ENCODE results near the gene DPF1.
"Not testable (repeated sequence)": the region's sequence is repeated elsewhere in the genome, so short reads cannot be mapped to it uniquely, and the experiment has no call there.

Gene DPF1

GRCh38 chr19:38263689-38264485 is 39.9 kb upstream of the DPF1 start:
- Histone ChIP-seq H3K9ac (ENCODE audit: low read depth, low read length) (peak overlapping the region; percentile 92; the same call in 1 of the 2 replicates), H3K4me1 (ENCODE audit: control insufficient read depth, insufficient read depth, low read length) (peaks cover 31% of the 10 kb centered on the region), H3K27ac (ENCODE audit: low read depth, low read length) (peak overlapping the region; percentile 95), H3K9me3 (ENCODE audit: control insufficient read depth, insufficient read depth, low read length) (no peaks in the 10 kb centered on the region), H3K27me3 (ENCODE audit: control insufficient read depth, insufficient read depth, low read length) (no peaks in the 10 kb centered on the region), H3K36me3 (ENCODE audit: control insufficient read depth, insufficient read depth, low read length) (no peaks in the 10 kb centered on the region), H3K4me3 (ENCODE audit: low read depth, low read length) (peak overlapping the region; percentile 73)

- peaks cover 25% of the 10 kb centered on the region for H3K4me1 ChIP-seq (ENCODE audit: control insufficient read depth, insufficient read depth, low read length)
- H3K36me3 ChIP-seq (ENCODE audit: control insufficient read depth, insufficient read depth, low read length), result no peaks in the 10 kb centered on the region
- peak overlapping the region; percentile 15 for H3K27ac ChIP-seq (ENCODE audit: low read depth, low read length)
- H3K9ac ChIP-seq (ENCODE audit: low read depth, low read length), result no peak overlapping the region
- no peaks in the 10 kb centered on the region for H3K9me3 ChIP-seq (ENCODE audit: control insufficient read depth, insufficient read depth, low read length)
- H3K27me3 ChIP-seq (ENCODE audit: control insufficient read depth, insufficient read depth, low read length), result no peaks in the 10 kb centered on the region
- no peak overlapping the region for H3K4me3 ChIP-seq (ENCODE audit: low read depth, low read length)
These were observed 38.7 kb upstream of the DPF1 start for GRCh38 chr19:38262585-38263268.

GRCh38 chr19:38261942-38262341 is 37.9 kb upstream of the DPF1 start:
- H3K4me1 ChIP-seq (ENCODE audit: control insufficient read depth, insufficient read depth, low read length), result peaks cover 17% of the 10 kb centered on the region
- H3K36me3 ChIP-seq (ENCODE audit: control insufficient read depth, insufficient read depth, low read length); H3K27ac ChIP-seq (ENCODE audit: low read depth, low read length): not testable (repeated sequence)

GRCh38 chr19:38255383-38256014 is 31.5 kb upstream of the DPF1 start:
- H3K4me1 ChIP-seq (ENCODE audit: control insufficient read depth, insufficient read depth, low read length), result peaks cover 29% of the 10 kb centered on the region
- H3K27ac ChIP-seq (ENCODE audit: low read depth, low read length), result no peak overlapping the region
- H3K9me3 ChIP-seq (ENCODE audit: control insufficient read depth, insufficient read depth, low read length), result no peaks in the 10 kb centered on the region
- H3K27me3 ChIP-seq (ENCODE audit: control insufficient read depth, insufficient read depth, low read length), result peaks cover 8% of the 10 kb centered on the region
- no peaks in the 10 kb centered on the region for H3K36me3 ChIP-seq (ENCODE audit: control insufficient read depth, insufficient read depth, low read length)
- H3K4me3 ChIP-seq (ENCODE audit: low read depth, low read length), result peak overlapping the region; percentile 66
- H3K9ac ChIP-seq (ENCODE audit: low read depth, low read length), result peak overlapping the region; percentile 23; the same call in 1 of the 2 replicates

More at GRCh38 chr19:38261942-38262341, 37.9 kb upstream of the DPF1 start:
- not testable (repeated sequence) for H3K27me3 ChIP-seq (ENCODE audit: control insufficient read depth, insufficient read depth, low read length); H3K9me3 ChIP-seq (ENCODE audit: control insufficient read depth, insufficient read depth, low read length); H3K9ac ChIP-seq (ENCODE audit: low read depth, low read length); H3K4me3 ChIP-seq (ENCODE audit: low read depth, low read length)

GRCh38 chr19:38253788-38254187 is 29.8 kb upstream of the DPF1 start:
- no peaks in the 10 kb centered on the region for H3K36me3 ChIP-seq (ENCODE audit: control insufficient read depth, insufficient read depth, low read length)
- no peaks in the 10 kb centered on the region for H3K9me3 ChIP-seq (ENCODE audit: control insufficient read depth, insufficient read depth, low read length)
- no peak overlapping the region for H3K27ac ChIP-seq (ENCODE audit: low read depth, low read length)
- H3K4me1 ChIP-seq (ENCODE audit: control insufficient read depth, insufficient read depth, low read length), result peaks cover 31% of the 10 kb centered on the region
- no peak overlapping the region for H3K9ac ChIP-seq (ENCODE audit: low read depth, low read length)
- H3K27me3 ChIP-seq (ENCODE audit: control insufficient read depth, insufficient read depth, low read length), result peaks cover 8% of the 10 kb centered on the region
- H3K4me3 ChIP-seq (ENCODE audit: low read depth, low read length), result no peak overlapping the region

- Histone ChIP-seq H3K4me1 (ENCODE audit: control insufficient read depth, insufficient read depth, low read length) (peaks cover 31% of the 10 kb centered on the region), H3K9ac (ENCODE audit: low read depth, low read length) (no peak overlapping the region), H3K27ac (ENCODE audit: low read depth, low read length) (peak overlapping the region; percentile 44), H3K36me3 (ENCODE audit: control insufficient read depth, insufficient read depth, low read length) (no peaks in the 10 kb centered on the region), H3K27me3 (ENCODE audit: control insufficient read depth, insufficient read depth, low read length) (peaks cover 8% of the 10 kb centered on the region), H3K4me3 (ENCODE audit: low read depth, low read length) (no peak overlapping the region), H3K9me3 (ENCODE audit: control insufficient read depth, insufficient read depth, low read length) (no peaks in the 10 kb centered on the region)
These were observed 29.1 kb upstream of the DPF1 start for GRCh38 chr19:38252941-38253691.

GRCh38 chr19:38252385-38252784 is 28.4 kb upstream of the DPF1 start:
- H3K4me1 ChIP-seq (ENCODE audit: control insufficient read depth, insufficient read depth, low read length), result peaks cover 31% of the 10 kb centered on the region
- no peak overlapping the region for H3K9ac ChIP-seq (ENCODE audit: low read depth, low read length)
- H3K27me3 ChIP-seq (ENCODE audit: control insufficient read depth, insufficient read depth, low read length), result peaks cover 8% of the 10 kb centered on the region
- H3K4me3 ChIP-seq (ENCODE audit: low read depth, low read length), result no peak overlapping the region
- H3K27ac ChIP-seq (ENCODE audit: low read depth, low read length), result no peak overlapping the region
- H3K9me3 ChIP-seq (ENCODE audit: control insufficient read depth, insufficient read depth, low read length), result no peaks in the 10 kb centered on the region
- H3K36me3 ChIP-seq (ENCODE audit: control insufficient read depth, insufficient read depth, low read length), result no peaks in the 10 kb centered on the region

- no peaks in the 10 kb centered on the region for H3K36me3 ChIP-seq (ENCODE audit: control insufficient read depth, insufficient read depth, low read length)
- H3K4me1 ChIP-seq (ENCODE audit: control insufficient read depth, insufficient read depth, low read length), result peaks cover 31% of the 10 kb centered on the region
- peak overlapping the region; percentile 43 for H3K4me3 ChIP-seq (ENCODE audit: low read depth, low read length)
- H3K9ac ChIP-seq (ENCODE audit: low read depth, low read length), result no peak overlapping the region
- peak overlapping the region; percentile 35 for H3K27ac ChIP-seq (ENCODE audit: low read depth, low read length)
- no peaks in the 10 kb centered on the region for H3K9me3 ChIP-seq (ENCODE audit: control insufficient read depth, insufficient read depth, low read length)
- peaks cover 8% of the 10 kb centered on the region; the same call in 1 of the 2 replicates for H3K27me3 ChIP-seq (ENCODE audit: control insufficient read depth, insufficient read depth, low read length)
These were observed 27.6 kb upstream of the DPF1 start for GRCh38 chr19:38251564-38252051.

- H3K27ac ChIP-seq (ENCODE audit: low read depth, low read length), result peak overlapping the region; percentile 35
- H3K4me1 ChIP-seq (ENCODE audit: control insufficient read depth, insufficient read depth, low read length), result peaks cover 31% of the 10 kb centered on the region
- peaks cover 7% of the 10 kb centered on the region; the same call in 1 of the 2 replicates for H3K27me3 ChIP-seq (ENCODE audit: control insufficient read depth, insufficient read depth, low read length)
- no peaks in the 10 kb centered on the region for H3K36me3 ChIP-seq (ENCODE audit: control insufficient read depth, insufficient read depth, low read length)
- no peaks in the 10 kb centered on the region for H3K9me3 ChIP-seq (ENCODE audit: control insufficient read depth, insufficient read depth, low read length)
- no peak overlapping the region for H3K9ac ChIP-seq (ENCODE audit: low read depth, low read length)
- H3K4me3 ChIP-seq (ENCODE audit: low read depth, low read length), result peak overlapping the region; percentile 43; the same call in 1 of the 2 replicates
These were observed 27.0 kb upstream of the DPF1 start for GRCh38 chr19:38250821-38251563.

- H3K36me3 ChIP-seq (ENCODE audit: control insufficient read depth, insufficient read depth, low read length), result no peaks in the 10 kb centered on the region
- H3K9ac ChIP-seq (ENCODE audit: low read depth, low read length), result no peak overlapping the region
- H3K9me3 ChIP-seq (ENCODE audit: control insufficient read depth, insufficient read depth, low read length), result no peaks in the 10 kb centered on the region
- H3K4me1 ChIP-seq (ENCODE audit: control insufficient read depth, insufficient read depth, low read length), result peaks cover 31% of the 10 kb centered on the region
- 0 out of 2 replicates have a peak, but pooled peaks cover under 1% of the 10 kb centered on the region for H3K27me3 ChIP-seq (ENCODE audit: control insufficient read depth, insufficient read depth, low read length)
- no peak overlapping the region for H3K27ac ChIP-seq (ENCODE audit: low read depth, low read length)
- no peak overlapping the region for H3K4me3 ChIP-seq (ENCODE audit: low read depth, low read length)
These were observed 26.4 kb upstream of the DPF1 start for GRCh38 chr19:38250428-38250820.
